Sigmoid colon (tissue), 4 donors: ENCODE results near the gene LILRB2.
"Not testable (repeated sequence)": the region's sequence is repeated elsewhere in the genome, so short reads cannot be mapped to it uniquely, and the experiment has no call there.

Experiments
- CTCF ChIP-seq, 4 experiments: fragments of 450-650 bp in 3 of 4; fragments of 200-600 bp in 1 of 4; IDR thresholded peaks; one replicate each; pipeline ENCODE4 v1.5.1; 2016 to 2019; ENCODE audit warnings: antibody characterized with exemption in 4 of 4, mild to moderate bottlenecking in 3 of 4, moderate library complexity in 2 of 4
- EP300 ChIP-seq, 4 donors: sonication (generic); formaldehyde crosslinking; IDR thresholded peaks; one replicate each; pipeline ENCODE4 v1.6.1; 2017; ENCODE audit warnings: antibody characterized with exemption in 4 of 4
- POLR2A ChIP-seq, 2 donors: fragments of 450-650 bp; IDR thresholded peaks; one replicate each; pipeline ENCODE4 v1.6.1; 2016; ENCODE audit warnings: antibody characterized with exemption in 2 of 2, mild to moderate bottlenecking in 2 of 2, moderate library complexity in 2 of 2
- POLR2AphosphoS5 ChIP-seq, 4 donors: sonication (generic); formaldehyde crosslinking; IDR thresholded peaks; one replicate each; pipeline ENCODE4 v1.6.1; 2017; ENCODE audit warnings: antibody characterized with exemption in 4 of 4

- TF ChIP-seq CTCF, POLR2AphosphoS5, EP300, POLR2A (IDR thresholded peaks at IDR 0.05): not testable (repeated sequence)
These were observed 469 bp downstream of the LILRB2 start for GRCh38 chr19:54280441-54280840.
